GM19397 (cell line): ENCODE results near the gene GPS1.

Experiments used
- ATAC-seq: cut with Tn5 transposase; IDR thresholded peaks from one replicate; pipeline ENCODE4 v1.9.1; 2021; ENCODE audit warnings: mild to moderate bottlenecking, moderate library complexity; ENCODE audit not compliant: unreplicated experiment

GPS1 gene

DNA sequence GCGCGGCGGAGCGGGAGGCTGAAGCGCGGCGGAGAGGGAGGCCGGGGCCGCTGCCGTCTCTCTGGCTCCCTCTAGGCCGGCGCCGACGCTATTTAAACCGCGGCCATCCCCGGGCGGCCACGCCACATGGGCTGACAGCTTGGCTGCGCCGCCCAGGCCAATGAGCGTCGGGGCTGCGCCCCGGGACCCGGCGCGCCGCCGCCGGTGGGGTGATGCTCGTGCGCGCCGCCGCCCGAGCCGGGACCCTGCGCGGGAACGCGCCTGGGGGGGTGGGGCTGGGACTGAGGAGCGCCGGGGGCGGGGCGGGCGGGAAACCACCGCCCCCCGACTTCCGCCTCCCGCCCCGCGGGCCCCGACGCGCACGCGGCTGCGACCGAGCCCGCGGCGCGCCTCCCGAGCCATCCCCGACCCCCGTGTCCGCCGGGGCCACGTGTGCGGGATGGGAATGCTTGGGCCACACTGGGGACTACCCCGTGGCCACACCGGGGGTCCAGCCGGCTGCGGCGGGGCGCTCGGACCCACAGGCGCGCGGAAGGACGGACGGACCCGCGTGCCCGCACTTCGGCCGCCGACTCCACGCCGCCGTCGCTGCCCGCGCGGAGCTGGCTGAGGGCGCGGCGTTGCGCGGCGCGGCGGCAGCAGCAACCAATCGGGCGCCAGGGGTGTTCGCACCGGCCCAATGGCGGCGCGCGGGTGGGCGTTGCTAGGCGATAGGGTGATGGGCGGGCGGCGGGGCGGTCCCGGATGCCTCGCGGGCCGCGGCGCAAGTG is 46.7 kb downstream of the GPS1 start, which contains the start of gene FASN:
Gene FASN (minus strand): TSS at position 68 of the 770 bp plus-strand sequence. CDS start 1,791 bp downstream, outside the sequence.
- peak; percentile 67 for ATAC-seq

DNA sequence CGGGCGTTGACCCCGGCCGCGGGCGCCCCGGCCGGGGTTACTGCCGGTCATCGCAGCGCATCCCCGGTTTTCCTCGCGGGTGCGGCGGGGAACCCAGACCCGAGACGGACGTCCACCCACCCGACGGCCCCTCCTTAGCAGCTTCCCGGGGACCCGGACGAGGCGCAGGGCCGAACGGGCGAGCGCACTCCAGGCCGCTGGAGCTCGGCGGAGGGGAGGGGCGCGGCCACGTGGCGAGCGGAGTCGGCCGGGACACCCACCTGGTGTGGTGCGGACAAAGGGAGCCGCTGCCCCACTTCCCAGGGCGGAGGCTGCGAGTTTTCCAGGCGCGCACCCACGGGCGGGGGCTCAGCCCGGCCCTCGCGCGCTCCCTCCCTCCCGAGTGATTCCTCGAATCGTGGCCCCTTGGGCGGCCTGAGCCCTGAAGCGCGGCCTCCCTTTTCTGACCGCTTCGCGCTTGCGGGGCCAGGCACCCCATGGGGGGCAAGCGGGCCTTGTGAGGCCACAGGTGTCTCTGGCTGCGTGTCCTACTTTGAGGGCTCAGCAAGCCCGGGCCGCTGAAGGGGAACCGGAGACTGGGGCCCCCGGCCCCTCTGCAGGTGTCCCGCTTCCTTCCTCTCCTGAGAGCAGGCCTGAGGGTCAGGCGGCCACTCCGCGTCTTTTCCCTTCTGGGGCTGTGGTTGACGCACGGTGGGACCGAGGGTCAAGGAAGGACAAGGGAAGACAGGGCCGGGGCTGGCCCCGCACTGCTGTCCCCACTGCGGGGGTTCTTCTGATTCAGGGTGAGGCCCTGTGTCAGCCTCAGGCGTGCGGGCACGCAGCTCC is 47.5 kb downstream of the GPS1 start:
- peak; percentile 2 for ATAC-seq

DNA sequence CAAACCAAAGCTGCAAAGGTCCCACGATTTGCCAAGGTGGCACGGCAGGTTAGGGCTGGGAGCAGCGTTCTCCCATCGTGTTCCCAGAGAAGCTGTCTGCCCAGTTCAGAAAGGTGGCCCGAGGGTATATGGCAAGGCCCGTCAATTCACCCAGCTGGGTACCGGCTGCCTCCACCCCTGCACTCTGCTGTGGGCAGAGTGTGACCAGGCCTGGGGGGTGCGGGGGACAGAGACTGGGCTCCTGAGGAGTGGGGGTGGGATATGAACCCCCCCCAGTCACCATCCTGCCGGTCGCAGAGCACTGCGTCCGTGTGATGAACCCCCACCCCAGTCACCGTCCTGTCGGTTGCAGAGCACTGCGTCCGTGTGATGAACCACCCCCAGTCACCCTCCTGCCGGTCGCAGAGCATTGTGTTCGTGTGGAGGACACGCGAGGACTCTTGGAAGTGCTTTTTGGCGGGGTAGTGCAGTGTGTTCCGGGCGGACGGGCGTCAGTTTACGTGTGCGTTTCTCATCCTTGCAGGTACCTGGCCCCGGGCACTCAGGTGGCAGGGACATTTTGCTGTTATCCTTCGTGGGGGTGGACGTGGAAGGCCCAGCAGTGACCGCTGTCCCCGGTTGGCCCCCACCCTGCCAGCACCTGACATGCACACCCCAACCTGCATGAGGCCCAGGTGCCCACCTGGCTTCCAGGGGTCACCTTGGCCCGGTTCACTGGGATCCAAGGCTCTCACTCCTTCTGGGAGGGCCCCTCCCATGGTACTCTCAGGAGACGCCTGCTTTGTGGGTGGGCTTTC is 49.0 kb downstream of the GPS1 start:
- ATAC-seq, result no peak

DNA sequence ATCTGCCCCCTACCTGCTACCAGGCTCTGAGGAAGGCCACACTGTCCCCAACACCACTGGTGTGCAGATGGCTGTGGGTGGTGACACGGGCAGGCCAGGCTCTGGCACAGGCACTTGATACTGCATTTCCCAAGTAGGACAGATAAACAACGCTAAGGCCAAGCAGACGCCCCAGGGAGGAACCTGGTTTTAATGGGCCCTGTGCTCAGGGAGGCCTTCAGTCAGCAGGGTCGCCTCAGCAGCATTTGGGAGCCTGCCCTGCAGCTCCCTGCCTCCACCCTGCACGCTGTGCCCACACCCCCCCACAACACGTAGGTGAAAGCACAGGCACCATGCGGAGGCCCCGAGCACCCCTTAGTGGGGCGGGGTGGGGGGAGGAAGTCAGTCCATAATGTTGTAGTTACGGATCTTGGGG is 49.6 kb downstream of the GPS1 start:
- no peak for ATAC-seq

DNA sequence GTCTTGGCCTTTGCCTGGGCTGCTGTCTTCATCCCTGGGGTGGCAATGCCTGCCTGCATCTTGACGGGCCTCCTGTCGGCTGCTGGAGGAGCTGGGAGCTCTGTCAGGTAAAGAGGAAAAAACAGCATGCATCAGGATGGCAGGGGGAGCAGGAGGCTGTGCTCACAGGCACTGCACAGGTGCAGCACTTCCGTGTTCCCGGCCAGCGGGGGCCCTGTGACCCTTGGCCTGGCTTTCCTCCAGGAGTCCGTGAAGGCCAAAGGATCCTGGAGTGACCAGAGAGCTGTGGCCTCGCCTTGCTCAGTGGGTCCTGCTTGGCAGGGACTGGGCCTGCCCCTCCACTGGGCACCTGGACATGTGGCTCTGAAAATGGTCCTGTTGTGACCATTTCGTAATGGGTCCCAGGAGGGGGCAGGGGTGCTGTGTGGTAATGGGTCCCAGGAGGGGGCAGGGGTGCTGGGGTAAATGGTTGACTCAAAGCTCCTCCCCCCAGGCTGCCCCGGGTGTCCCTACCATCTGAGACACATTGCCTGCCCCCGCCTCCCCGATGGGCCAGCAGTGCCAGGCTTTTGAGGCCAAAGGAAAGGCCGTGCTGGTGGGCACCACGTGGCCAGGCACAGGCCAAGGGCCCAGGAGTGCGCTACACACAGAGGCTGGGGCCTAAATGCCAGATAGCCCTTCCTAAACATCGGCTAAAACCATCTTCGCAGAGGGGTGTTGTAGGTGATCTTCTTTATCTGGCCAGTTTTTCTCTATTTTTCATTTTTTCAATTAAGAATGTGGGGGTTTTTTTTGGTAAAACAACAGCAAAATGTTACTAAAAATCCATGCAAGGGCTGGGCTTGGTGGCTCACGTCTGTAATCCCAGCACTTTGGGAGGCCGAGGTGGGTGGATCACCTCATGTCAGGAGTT is 50.3 kb downstream of the GPS1 start:
- no peak for ATAC-seq

DNA sequence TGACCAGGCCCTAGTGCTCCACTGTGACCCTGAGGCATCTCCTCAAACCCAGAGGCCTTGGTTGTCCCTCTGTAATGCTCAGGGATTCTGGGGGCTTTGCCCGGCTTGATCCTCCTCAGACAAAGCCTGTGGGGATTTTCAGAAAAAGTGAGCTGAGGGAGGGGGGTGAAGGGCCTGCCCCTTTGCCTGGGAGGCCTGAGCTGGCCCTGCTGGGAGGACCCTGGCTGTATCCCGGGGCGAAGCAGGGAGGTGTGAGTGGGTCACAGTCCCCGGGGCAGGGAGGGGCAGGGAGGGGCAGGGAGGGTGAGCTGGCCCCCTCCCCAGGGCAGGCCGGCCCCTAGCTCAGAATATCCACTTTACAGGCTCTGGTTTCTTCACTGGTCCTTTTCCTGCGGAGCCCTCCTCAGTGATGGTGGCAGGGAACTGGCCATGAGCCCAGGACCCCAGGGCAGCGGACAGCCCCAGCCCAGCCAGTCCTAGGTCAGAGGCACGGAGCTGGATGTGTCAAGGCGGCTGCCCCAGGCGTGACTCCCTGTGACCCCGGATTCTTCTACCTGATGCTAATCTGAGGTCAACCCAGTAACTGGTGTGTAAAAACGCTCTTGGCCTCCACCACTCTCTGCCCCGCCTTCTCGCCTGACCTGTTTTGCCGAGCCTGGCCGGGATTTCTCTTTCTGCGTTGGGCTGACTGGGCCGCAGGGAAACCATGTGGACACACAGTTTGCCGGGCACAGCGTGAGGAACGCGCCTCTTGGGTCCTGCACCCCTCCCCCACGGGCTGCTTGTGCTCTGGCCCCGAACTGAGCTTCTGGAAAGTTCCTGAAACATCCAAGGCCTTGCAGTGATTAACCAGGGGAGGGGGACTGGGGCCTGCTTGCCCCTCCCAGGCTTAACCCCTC is 52.1 kb downstream of the GPS1 start:
- ATAC-seq, result no peak

DNA sequence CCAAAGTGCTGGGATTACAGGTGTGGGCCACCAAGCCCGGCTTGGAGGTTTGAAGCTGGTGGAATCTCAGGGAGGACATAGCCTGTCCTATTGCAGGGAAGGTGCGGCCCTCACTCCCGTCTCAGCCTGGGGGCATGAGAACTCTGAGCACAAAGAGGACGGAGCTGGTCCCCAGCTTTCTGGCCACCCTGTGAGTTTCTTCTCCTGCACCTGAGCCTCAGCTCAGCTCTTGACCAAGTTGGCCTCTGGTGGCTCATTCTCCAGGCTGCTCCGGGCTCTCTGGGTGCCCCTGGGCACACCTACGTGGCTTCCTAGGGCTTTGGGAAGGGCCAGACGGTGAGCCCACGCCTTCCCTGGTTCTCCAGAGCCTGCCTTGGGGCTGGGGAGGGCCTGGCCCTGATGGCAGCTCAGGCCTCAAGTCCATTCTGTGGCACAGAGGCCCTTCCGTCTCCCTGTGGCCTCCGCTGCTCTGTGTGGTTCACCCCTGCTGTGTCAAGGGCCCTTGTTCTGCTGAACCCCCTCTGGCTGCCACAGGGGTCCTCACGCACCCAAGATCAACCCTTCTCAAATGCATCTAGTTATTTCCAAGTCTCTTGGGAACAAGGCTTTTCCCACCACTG is 53.2 kb downstream of the GPS1 start:
- no peak for ATAC-seq

DNA sequence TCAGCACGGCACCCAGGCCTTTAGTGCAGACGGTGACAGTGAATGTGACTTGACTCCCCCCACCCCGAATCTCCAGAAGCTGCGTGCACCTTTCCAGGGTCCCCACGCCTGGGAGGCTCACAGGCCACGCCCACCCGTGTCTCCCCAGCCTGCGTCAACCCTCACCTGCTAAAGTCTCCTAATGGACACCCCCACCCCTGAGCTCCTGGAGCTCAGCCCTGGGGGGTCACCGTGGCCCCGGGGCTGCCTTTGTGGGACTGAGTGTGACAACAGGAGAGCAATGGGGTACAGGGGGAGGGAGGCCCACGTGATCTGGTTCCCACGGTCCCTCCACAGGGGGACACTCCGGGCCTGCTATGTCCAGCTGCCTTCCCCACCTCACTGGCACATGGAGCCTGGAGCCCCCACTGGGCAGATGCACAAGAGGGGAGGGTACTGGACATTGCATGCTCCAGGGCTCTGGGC is 53.8 kb downstream of the GPS1 start:
- ATAC-seq, result no peak

DNA sequence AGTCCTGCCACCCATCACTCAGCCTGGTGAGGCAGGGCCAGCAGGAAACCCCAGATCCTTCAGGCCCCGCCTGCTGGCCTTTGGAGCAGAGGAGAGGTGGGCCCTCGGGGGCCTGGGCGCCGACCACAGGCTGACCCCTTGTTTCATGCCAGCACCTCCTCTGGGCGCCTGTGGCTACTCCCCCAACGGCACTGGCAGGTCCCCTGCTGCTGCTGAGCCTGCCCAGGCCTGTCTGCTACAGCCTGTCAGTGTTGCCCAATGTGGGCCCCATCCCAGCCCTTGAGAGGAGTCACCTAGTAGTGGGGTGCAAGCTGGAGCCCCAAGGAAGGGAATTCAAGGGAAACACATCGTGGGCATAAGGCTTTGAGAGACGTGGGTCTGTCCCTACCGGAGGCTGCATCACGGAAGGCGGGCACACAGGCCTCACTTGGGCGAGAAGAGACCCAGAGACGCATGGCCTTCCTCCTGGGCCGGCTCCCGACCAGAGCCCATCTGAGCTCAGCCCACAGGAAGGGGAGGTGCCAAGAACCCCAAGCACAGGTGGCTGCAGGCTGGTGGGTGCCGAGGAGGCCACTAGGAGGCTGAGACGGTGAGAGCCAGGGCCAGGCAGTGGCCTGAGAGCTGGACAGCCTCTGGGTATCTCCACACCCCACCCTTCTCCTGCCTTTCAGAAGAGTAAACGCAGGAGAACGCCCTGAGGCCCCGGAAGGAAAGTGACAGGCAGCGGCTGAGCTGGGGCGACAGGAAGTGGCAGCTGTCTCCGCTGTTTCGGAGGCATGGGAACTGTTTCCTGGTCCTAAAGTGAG is 54.4 kb downstream of the GPS1 start:
- peak; percentile 79 for ATAC-seq

DNA sequence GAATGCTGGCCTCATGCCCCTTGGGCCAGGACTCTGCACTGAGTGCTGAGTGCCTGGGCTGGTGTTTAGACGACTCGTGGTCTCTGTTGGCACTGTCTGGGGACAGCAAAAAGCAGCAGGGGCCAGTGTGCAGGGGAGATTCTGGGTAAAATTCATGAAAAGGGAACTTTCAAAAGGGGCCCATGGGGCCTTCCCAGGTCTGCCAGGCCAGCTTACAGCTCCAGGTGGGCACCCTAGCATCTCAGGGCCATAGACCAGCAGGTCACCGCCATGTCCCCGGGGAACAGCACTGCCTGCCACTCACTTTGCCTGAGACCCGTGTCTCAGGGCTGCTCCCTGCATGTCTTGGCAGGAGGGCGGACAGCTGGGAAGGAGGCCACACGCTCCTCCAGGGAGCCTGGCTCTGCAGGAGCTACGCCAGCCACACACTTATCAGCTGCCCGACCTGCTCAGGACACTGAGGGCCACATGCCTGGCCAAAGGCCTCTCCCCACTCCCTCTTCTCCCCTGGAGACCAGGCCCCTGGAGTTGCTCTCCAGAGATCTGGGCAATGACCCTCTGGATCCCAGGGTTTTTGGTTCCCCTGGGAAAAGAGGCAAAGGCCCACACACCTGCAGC is 55.1 kb downstream of the GPS1 start:
- no peak for ATAC-seq
